Breast epithelium (tissue), 3 donors: Measurements from ENCODE around the gene COG3.

Experiments
- POLR2AphosphoS5 ChIP-seq, 3 donors: sonication (generic); formaldehyde crosslinking; IDR thresholded peaks; one replicate each; pipeline ENCODE4 v1.6.1; 2017; ENCODE audit warnings: antibody characterized with exemption in 3 of 3
- TF ChIP-seq, protein P1 (sequence below), 3 donors: fragments of 450-650 bp; IDR thresholded peaks; one replicate each; pipeline ENCODE4 v1.5.1; 2016 to 2017; ENCODE audit warnings: antibody characterized with exemption in 3 of 3, mild to moderate bottlenecking in 3 of 3, moderate library complexity in 3 of 3

DNA sequence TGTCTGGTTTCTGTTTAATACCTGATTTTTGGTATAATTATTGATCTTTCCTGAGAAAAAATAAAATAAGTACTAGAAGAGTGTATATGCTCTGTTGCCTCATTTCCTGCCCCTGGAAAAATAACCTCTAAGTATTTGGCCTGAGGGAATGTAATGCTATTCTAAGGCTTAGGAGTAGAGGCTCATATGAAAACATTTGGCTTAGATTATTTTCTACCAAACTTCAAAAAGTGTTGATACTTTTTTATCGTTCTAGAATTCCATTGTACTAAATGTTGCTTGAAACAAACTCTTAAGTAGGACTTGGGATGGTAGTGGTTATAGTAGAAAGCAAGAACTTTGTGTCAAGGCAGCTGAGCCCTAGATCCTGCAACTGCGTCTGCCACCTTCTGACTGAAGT lies 57.8 kb downstream of the COG3 start:
- TF ChIP-seq, protein P1, sequence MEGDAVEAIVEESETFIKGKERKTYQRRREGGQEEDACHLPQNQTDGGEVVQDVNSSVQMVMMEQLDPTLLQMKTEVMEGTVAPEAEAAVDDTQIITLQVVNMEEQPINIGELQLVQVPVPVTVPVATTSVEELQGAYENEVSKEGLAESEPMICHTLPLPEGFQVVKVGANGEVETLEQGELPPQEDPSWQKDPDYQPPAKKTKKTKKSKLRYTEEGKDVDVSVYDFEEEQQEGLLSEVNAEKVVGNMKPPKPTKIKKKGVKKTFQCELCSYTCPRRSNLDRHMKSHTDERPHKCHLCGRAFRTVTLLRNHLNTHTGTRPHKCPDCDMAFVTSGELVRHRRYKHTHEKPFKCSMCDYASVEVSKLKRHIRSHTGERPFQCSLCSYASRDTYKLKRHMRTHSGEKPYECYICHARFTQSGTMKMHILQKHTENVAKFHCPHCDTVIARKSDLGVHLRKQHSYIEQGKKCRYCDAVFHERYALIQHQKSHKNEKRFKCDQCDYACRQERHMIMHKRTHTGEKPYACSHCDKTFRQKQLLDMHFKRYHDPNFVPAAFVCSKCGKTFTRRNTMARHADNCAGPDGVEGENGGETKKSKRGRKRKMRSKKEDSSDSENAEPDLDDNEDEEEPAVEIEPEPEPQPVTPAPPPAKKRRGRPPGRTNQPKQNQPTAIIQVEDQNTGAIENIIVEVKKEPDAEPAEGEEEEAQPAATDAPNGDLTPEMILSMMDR (IDR thresholded peaks at IDR 0.05) = no peak
- TF ChIP-seq POLR2AphosphoS5 (IDR thresholded peaks at IDR 0.05) = no peak
